BJ (cell line): ENCODE results near the gene FAM209B. TPM values are rescaled to one million over a fixed set of nuclear protein-coding genes. Genes with fewer than 3 reads are reported as not detected.
"Not testable (repeated sequence)": the region's sequence is repeated elsewhere in the genome, so short reads cannot be mapped to it uniquely, and the experiment has no call there.

ENCODE experiments used
- CTCF ChIA-PET: fragments of 350-600 bp; formaldehyde crosslinking; extraction: SDS; loops from one replicate; lab custom pipeline; 2021; ENCODE audit warnings: antibody characterized with exemption, inconsistent platforms; lab: Yijun Ruan, JAX
- POLR2A ChIA-PET: fragments of 300-600 bp; sonication (Branson Sonifier 250); formaldehyde crosslinking; extraction: SDS; loops from one replicate; lab custom pipeline; 2021; ENCODE audit warnings: antibody characterized with exemption; lab: Charles Lee
- DNase-seq: peaks from one replicate; pipeline ENCODE4 v3.0.0-alpha.2; 2011; ENCODE audit warnings: low read depth
- H3K27me3 ChIP-seq: 2 replicates; pipeline ENCODE4 v1.6.0; 2011; ENCODE audit warnings: low read length; ENCODE audit not compliant: control insufficient read depth, insufficient read depth
- H3K36me3 ChIP-seq: 2 replicates; pipeline ENCODE4 v1.5.1; 2011; ENCODE audit warnings: low read length; ENCODE audit not compliant: control insufficient read depth, insufficient read depth
- H3K4me3 ChIP-seq: 2 replicates; pipeline ENCODE4 v1.5.1; 2011; ENCODE audit warnings: low read depth, mild to moderate bottlenecking, control low read depth, low read length
- CTCF ChIP-seq: IDR thresholded peaks from 2 replicates; pipeline ENCODE4 v1.5.1; 2011; ENCODE audit warnings: low read depth, mild to moderate bottlenecking, control low read depth, inconsistent platforms, low read length, moderate library complexity; ENCODE audit not compliant: insufficient read depth
- polyA plus RNA-seq: library from polyadenylated mRNA; depleted of rRNA; stranded (reverse); fragments of >200 nt; gene quantifications from 2 replicates; pipeline ENCODE4 v1.2.3, GENCODE V29; 2011

FAM209B gene
- polyA plus RNA-seq, 1 experiment = not detected

GRCh38 chr20:56518721-56519398 lies 14.2 kb upstream of the FAM209B start:
- H3K4me3 ChIP-seq = no peak overlapping the region
- POLR2A ChIA-PET = no interaction called here
- no peak for DNase-seq
- H3K36me3 ChIP-seq = peaks cover 13% of the 10 kb centered on the region
- no peaks in the 10 kb centered on the region for H3K27me3 ChIP-seq
- CTCF ChIA-PET = no interaction called here
- TF ChIP-seq CTCF = no peak

GRCh38 chr20:56519551-56519950 lies 13.5 kb upstream of the FAM209B start:
- no peak for DNase-seq
- POLR2A ChIA-PET = no interaction called here
- Histone ChIP-seq H3K4me3 (no peak overlapping the region), H3K36me3 (peaks cover 12% of the 10 kb centered on the region), H3K27me3 (no peaks in the 10 kb centered on the region)
- CTCF ChIA-PET = no interaction called here
- no peak for TF ChIP-seq CTCF

GRCh38 chr20:56520180-56520579 lies 12.9 kb upstream of the FAM209B start:
- H3K36me3 ChIP-seq = peaks cover 12% of the 10 kb centered on the region
- DNase-seq = no peak
- TF ChIP-seq CTCF = no peak
- no peaks in the 10 kb centered on the region for H3K27me3 ChIP-seq
- CTCF ChIA-PET = no interaction called here
- H3K4me3 ChIP-seq = no peak overlapping the region
- POLR2A ChIA-PET = no interaction called here

- H3K27me3 ChIP-seq, H3K4me3 ChIP-seq, DNase-seq, POLR2A ChIA-PET, CTCF ChIA-PET: not testable (repeated sequence)
- H3K36me3 ChIP-seq = peaks cover 12% of the 10 kb centered on the region
These were observed 12.2 kb upstream of the FAM209B start for GRCh38 chr20:56520746-56521354.

- H3K4me3 ChIP-seq = no peak overlapping the region
- H3K36me3 ChIP-seq = peaks cover 12% of the 10 kb centered on the region
- no peaks in the 10 kb centered on the region for H3K27me3 ChIP-seq
- TF ChIP-seq CTCF = no peak
- no peak for DNase-seq
- CTCF ChIA-PET = no interaction called here
- POLR2A ChIA-PET = no interaction called here
These were observed 10.7 kb upstream of the FAM209B start for GRCh38 chr20:56522311-56522710.

GRCh38 chr20:56524444-56524843 lies 8.6 kb upstream of the FAM209B start, which contains the start of gene FAM209A:
Gene FAM209A, plus strand, starts transcription at chr20:56524744. Its CDS starts 65 bp downstream, at chr20:56524809.
- H3K4me3 ChIP-seq, POLR2A ChIA-PET, H3K27me3 ChIP-seq, H3K36me3 ChIP-seq, DNase-seq: not testable (repeated sequence)
- CTCF ChIA-PET = interaction anchor here (2.3 kb wide), 1 partner anchor 26 kb away, joined by 6 read pairs; no protein-coding TSS in a partner anchor
